CD8-positive, alpha-beta memory T cell (primary cell): ENCODE data around the gene TMEM221. TPM values are rescaled to one million over a fixed set of nuclear protein-coding genes. Genes with fewer than 3 reads are reported as not detected.

ENCODE experiments used
- CTCF ChIA-PET: fragments of 350-600 bp; sonication (Branson Sonifier 250); formaldehyde crosslinking; loops from one replicate; lab custom pipeline; 2021; ENCODE audit warnings: antibody characterized with exemption; lab: Charles Lee
- POLR2A ChIA-PET: fragments of 350-600 bp; sonication (Branson Sonifier 250); formaldehyde crosslinking; loops from one replicate; lab custom pipeline; 2021; ENCODE audit warnings: antibody characterized with exemption; lab: Charles Lee
- DNase-seq, 5 donors: peaks; one replicate each; pipeline versions ENCODE4 v3.0.0 to v3.0.0-alpha.2; 2020 to 2022; ENCODE audit warnings: mixed read lengths in 1 of 5
- H3K27ac ChIP-seq: one replicate; pipeline ENCODE4 v1.7.0; 2013; ENCODE audit warnings: low read depth, mild to moderate bottlenecking, low read length, moderate library complexity
- H3K27me3 ChIP-seq: 2 replicates; pipeline ENCODE4 v1.7.0; 2013; ENCODE audit warnings: low read length, mild to moderate bottlenecking; ENCODE audit not compliant: insufficient read depth, poor library complexity, severe bottlenecking
- H3K36me3 ChIP-seq: 2 replicates; pipeline ENCODE4 v1.7.0; 2013; ENCODE audit warnings: mild to moderate bottlenecking, low read length, moderate library complexity; ENCODE audit not compliant: insufficient read depth
- H3K4me1 ChIP-seq: 2 replicates; pipeline ENCODE4 v1.7.0; 2013; ENCODE audit warnings: mild to moderate bottlenecking, low read length, moderate library complexity; ENCODE audit not compliant: insufficient read depth
- H3K4me3 ChIP-seq: 2 replicates; pipeline ENCODE4 v1.7.0; 2013; ENCODE audit warnings: mild to moderate bottlenecking, low read length
- H3K9me3 ChIP-seq: 2 replicates; pipeline ENCODE4 v1.7.0; 2013; ENCODE audit warnings: mild to moderate bottlenecking, low read length
- H3K27ac Mint-ChIP-seq, 8 donors: one replicate each; pipeline ENCODE4 v1.8.0; 2020 to 2021; ENCODE audit warnings: mixed read lengths in 8 of 8, mild to moderate bottlenecking in 6 of 8, inconsistent platforms in 3 of 8, moderate library complexity in 3 of 8
- H3K27me3 Mint-ChIP-seq, 2 donors: one replicate each; pipeline ENCODE4 v1.8.0; 2020 to 2021; ENCODE audit warnings: mixed read lengths in 2 of 2, mild to moderate bottlenecking in 1 of 2, moderate library complexity in 1 of 2
- H3K36me3 Mint-ChIP-seq, 3 donors: one replicate each; pipeline ENCODE4 v1.8.0; 2020 to 2021; ENCODE audit warnings: mixed read lengths in 3 of 3, inconsistent platforms in 1 of 3, mild to moderate bottlenecking in 1 of 3
- H3K4me1 Mint-ChIP-seq, 3 donors: one replicate each; pipeline ENCODE4 v1.8.0; 2020 to 2021; ENCODE audit warnings: mixed read lengths in 3 of 3, inconsistent platforms in 1 of 3, mild to moderate bottlenecking in 1 of 3
- H3K4me3 Mint-ChIP-seq, 7 donors: one replicate each; pipeline ENCODE4 v1.8.0; 2020 to 2021; ENCODE audit warnings: mixed read lengths in 7 of 7, mild to moderate bottlenecking in 6 of 7, moderate library complexity in 4 of 7, inconsistent platforms in 2 of 7
- H3K9me3 Mint-ChIP-seq, 5 donors: one replicate each; pipeline ENCODE4 v1.8.0; 2020 to 2022; ENCODE audit warnings: mixed read lengths in 5 of 5, mild to moderate bottlenecking in 3 of 5, moderate library complexity in 2 of 5, inconsistent platforms in 1 of 5
- polyA plus RNA-seq: library from polyadenylated mRNA; unstranded; fragments of 300-500 nt; fragmentation: Illumina TruSeq; gene quantifications from one replicate; pipeline ENCODE4 v1.2.3, GENCODE V29; 2021
- total RNA-seq, 2 experiments: library from RNA; stranded (reverse); gene quantifications; one replicate each; pipeline ENCODE4 v1.2.3, GENCODE V29; 2021

TMEM221 gene
- total and polyA plus RNA-seq, 3 experiments from 2014 or later, result not detected

GRCh38 chr19:17419154-17419620 is 29.3 kb downstream of the TMEM221 start:
- H3K36me3 ChIP-seq, result no peaks in the 10 kb centered on the region
- no peak for DNase-seq
- Mint-ChIP-seq H3K9me3 (no peaks in the 10 kb centered on the region), H3K4me1 (peaks cover 14 to 20% (median 18%) of the 10 kb centered on the region in 3 donors), H3K27ac (peak overlapping the region; percentile 88 to 98 (median 92)), H3K4me3 (peak overlapping the region; percentile 89 to 97 (median 92)), H3K36me3 (peaks cover 0 to 36% (median 1%) of the 10 kb centered on the region in 3 donors), H3K27me3 (no peaks in the 10 kb centered on the region)
- H3K27me3 ChIP-seq, result no peaks in the 10 kb centered on the region
- ChIA-PET CTCF (interaction anchor here (1.0 to 1.4 kb wide), 4 partner anchors 10 to 18 kb away, joined by 3 to 11 read pairs (median 3); partner anchors contain the start of gene BST2), POLR2A (interaction anchor here (0.5 to 1.8 kb wide), 6 partner anchors 13 to 193 kb away, joined by 3 to 25 read pairs (median 5); partner anchors contain the start of genes BST2, DDA1 and OCEL1)
- peaks cover 15% of the 10 kb centered on the region for H3K4me1 ChIP-seq
- H3K4me3 ChIP-seq, result peak overlapping the region; percentile 78
- no peaks in the 10 kb centered on the region for H3K9me3 ChIP-seq
- H3K27ac ChIP-seq, result peak overlapping the region; percentile 57

DNA sequence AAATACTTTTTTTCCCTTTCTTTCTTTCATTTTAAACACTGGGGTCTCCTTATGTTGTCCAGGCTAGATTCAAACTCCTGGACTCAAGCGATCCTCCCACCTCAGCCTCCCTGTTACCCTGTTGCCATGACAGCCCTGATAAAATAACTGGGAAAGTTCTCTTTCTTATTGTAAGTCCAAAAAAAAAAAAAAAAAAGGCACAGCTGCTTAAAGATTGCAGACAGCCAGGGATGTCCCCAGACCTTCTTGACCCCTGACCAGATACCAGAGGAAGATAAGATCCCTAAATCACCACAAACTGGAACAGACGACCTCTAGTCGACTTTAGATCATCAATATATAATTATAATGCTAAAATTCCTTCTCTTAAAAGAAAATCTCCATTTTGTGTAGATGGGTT is 29.8 kb downstream of the TMEM221 start:
- H3K4me3 Mint-ChIP-seq, result peak overlapping the region; percentile 27 to 94 (median 92)
- peaks cover 14 to 20% (median 18%) of the 10 kb centered on the region in 3 donors for H3K4me1 Mint-ChIP-seq
- no peaks in the 10 kb centered on the region for H3K9me3 ChIP-seq
- peak overlapping the region; percentile 78 for H3K4me3 ChIP-seq
- peak overlapping the region; percentile 57 for H3K27ac ChIP-seq
- no peaks in the 10 kb centered on the region for H3K27me3 Mint-ChIP-seq
- peak overlapping the region in 5 of 8 donors; percentile 88 to 96 (median 94) for H3K27ac Mint-ChIP-seq
- DNase-seq, result no peak
- H3K36me3 Mint-ChIP-seq, result peaks cover 0 to 37% (median 1%) of the 10 kb centered on the region in 3 donors
- no peaks in the 10 kb centered on the region for H3K9me3 Mint-ChIP-seq
- peaks cover 2% of the 10 kb centered on the region for H3K36me3 ChIP-seq
- ChIA-PET POLR2A (interaction anchor here (1.5 to 1.8 kb wide), 2 partner anchors 13 to 110 kb away, joined by 5 to 25 read pairs; partner anchors contain the start of genes BST2 and DDA1), CTCF (interaction anchor here (1.0 to 1.4 kb wide), 2 partner anchors 10 to 12 kb away, joined by 3 to 11 read pairs; partner anchors contain the start of gene BST2)
- peaks cover 15% of the 10 kb centered on the region for H3K4me1 ChIP-seq
- H3K27me3 ChIP-seq, result no peaks in the 10 kb centered on the region

DNA sequence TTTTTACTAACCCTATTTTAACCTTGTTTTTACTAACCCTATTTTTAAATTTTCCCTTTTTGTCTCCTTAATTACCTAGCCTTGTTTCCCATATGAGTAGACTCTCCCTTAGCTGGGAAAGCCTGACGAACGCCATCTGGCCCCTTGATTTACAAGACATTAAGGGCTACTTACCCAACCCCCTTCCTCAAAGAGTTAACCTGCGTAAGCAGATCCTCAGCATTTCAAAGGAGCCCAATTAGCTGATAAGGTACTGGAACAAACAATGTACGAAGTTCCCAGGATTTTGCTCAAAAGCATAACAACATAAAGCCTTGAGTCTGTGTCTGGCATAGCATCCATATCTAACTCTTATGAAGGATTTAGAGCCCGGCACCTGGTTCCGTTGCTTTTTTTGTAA is 33.3 kb downstream of the TMEM221 start:
- H3K36me3 Mint-ChIP-seq, result peaks cover 0 to 46% (median 4%) of the 10 kb centered on the region in 3 donors
- peak overlapping the region in 3 of 8 donors; percentile 29 to 71 (median 43) for H3K27ac Mint-ChIP-seq
- H3K36me3 ChIP-seq, result peaks cover 15% of the 10 kb centered on the region
- H3K27me3 Mint-ChIP-seq, result no peaks in the 10 kb centered on the region
- H3K4me1 Mint-ChIP-seq, result peaks cover 11 to 15% (median 11%) of the 10 kb centered on the region in 3 donors
- no peak overlapping the region for H3K4me3 Mint-ChIP-seq
- H3K27ac ChIP-seq, result no peak overlapping the region
- CTCF ChIA-PET, result no interaction called here
- no peaks in the 10 kb centered on the region for H3K27me3 ChIP-seq
- H3K4me3 ChIP-seq, result no peak overlapping the region
- DNase-seq, result no peak
- H3K9me3 Mint-ChIP-seq, result no peaks in the 10 kb centered on the region
- H3K4me1 ChIP-seq, result peaks cover 7% of the 10 kb centered on the region
- no peaks in the 10 kb centered on the region for H3K9me3 ChIP-seq
- POLR2A ChIA-PET, result interaction anchor here (0.7 kb wide), 1 partner anchor 11 kb away, joined by 3 read pairs; no protein-coding TSS in a partner anchor

DNA sequence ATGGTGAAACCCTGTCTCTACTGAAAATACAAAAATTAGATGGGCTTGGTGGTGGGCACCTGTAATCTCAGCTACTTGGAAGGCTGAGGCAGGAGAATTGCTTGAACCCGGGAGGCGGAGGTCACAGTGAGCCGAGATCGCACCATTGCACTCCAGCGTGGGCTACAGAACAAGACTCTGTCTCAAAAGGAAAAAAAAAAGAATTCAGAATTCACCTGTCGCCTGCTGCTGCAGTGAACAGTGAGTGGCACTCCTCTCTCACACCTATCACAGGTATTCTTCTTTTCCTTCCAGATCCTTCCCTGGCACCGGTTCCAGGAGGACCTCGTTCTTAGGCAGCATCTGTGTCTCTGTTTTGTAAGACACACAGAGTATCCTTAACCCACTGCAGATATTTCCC is 34.4 kb downstream of the TMEM221 start:
- DNase-seq, result no peak
- Mint-ChIP-seq H3K27me3 (no peaks in the 10 kb centered on the region), H3K4me1 (peaks cover 4 to 8% (median 5%) of the 10 kb centered on the region in 3 donors), H3K9me3 (no peaks in the 10 kb centered on the region), H3K4me3 (no peak overlapping the region), H3K36me3 (peaks cover 0 to 44% (median 4%) of the 10 kb centered on the region in 3 donors), H3K27ac (no peak overlapping the region)
- Histone ChIP-seq H3K36me3 (peaks cover 15% of the 10 kb centered on the region), H3K9me3 (no peaks in the 10 kb centered on the region), H3K4me1 (peaks cover 3% of the 10 kb centered on the region), H3K27me3 (no peaks in the 10 kb centered on the region), H3K27ac (no peak overlapping the region), H3K4me3 (no peak overlapping the region)
- CTCF ChIA-PET, result interaction anchor here (1.4 kb wide), 1 partner anchor 24 kb away, joined by 3 read pairs; no protein-coding TSS in a partner anchor
- POLR2A ChIA-PET, result no interaction called here

DNA sequence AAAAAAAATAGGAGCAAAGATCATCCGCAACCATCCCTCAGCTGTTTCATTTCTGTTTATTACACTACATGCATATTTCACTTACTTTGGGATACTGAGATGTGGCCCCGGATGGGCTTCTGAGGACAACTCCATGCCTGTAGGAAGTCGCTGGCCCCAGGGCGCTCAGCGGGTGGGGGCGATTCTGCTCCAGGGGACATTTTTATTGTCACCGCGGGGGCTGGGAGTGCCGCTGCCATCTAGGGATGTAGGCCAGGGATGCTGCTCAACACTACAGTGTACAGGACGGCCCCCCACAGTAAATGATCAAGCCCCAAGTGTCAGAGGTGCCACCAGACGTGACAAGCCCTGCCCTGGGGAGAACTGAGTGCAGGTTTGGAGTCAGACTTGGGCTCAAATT is 36.7 kb downstream of the TMEM221 start:
- H3K27ac ChIP-seq, result no peak overlapping the region
- H3K36me3 Mint-ChIP-seq, result peaks cover 0 to 45% (median 3%) of the 10 kb centered on the region in 3 donors
- ChIA-PET POLR2A (no interaction called here), CTCF (no interaction called here)
- no peaks in the 10 kb centered on the region for H3K27me3 ChIP-seq
- no peaks in the 10 kb centered on the region for H3K9me3 Mint-ChIP-seq
- peaks cover 14 to 17% (median 17%) of the 10 kb centered on the region in 3 donors for H3K4me1 Mint-ChIP-seq
- H3K36me3 ChIP-seq, result peaks cover 15% of the 10 kb centered on the region
- peak overlapping the region in 1 of 7 donors; percentile 37 for H3K4me3 Mint-ChIP-seq
- no peaks in the 10 kb centered on the region for H3K4me1 ChIP-seq
- H3K27ac Mint-ChIP-seq, result peak overlapping the region in 2 of 8 donors; percentile 22 to 50
- no peaks in the 10 kb centered on the region for H3K9me3 ChIP-seq
- no peak overlapping the region for H3K4me3 ChIP-seq
- H3K27me3 Mint-ChIP-seq, result no peaks in the 10 kb centered on the region
- no peak for DNase-seq

GRCh38 chr19:17409990-17410389 is 38.5 kb downstream of the TMEM221 start:
- H3K4me3 ChIP-seq, result no peak overlapping the region
- H3K9me3 ChIP-seq, result no peaks in the 10 kb centered on the region
- DNase-seq, result no peak
- no peak overlapping the region for H3K27ac ChIP-seq
- Mint-ChIP-seq H3K9me3 (no peaks in the 10 kb centered on the region), H3K4me3 (peak overlapping the region in 1 of 7 donors; percentile 15), H3K4me1 (peaks cover 19 to 32% (median 26%) of the 10 kb centered on the region in 3 donors), H3K27ac (no peak overlapping the region), H3K36me3 (peaks cover 0 to 43% (median 3%) of the 10 kb centered on the region in 3 donors), H3K27me3 (no peaks in the 10 kb centered on the region)
- H3K36me3 ChIP-seq, result peaks cover 15% of the 10 kb centered on the region
- POLR2A ChIA-PET, result no interaction called here
- H3K27me3 ChIP-seq, result no peaks in the 10 kb centered on the region
- peaks cover 5% of the 10 kb centered on the region for H3K4me1 ChIP-seq
- CTCF ChIA-PET, result no interaction called here

DNA sequence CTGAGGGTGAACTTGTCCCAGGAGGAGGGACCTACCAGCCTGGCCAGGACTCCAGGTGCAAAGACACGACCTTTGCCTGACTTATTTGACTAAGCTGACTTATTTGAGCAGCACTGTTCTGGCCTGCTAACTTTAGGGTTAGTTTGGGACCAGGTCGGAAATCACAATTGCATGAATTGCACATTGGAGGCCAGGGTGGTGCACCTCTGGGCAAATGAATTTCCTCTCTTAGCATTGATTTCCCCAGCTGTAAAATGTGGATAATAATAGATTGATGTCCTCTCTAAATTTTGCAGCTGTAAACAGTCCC is 41.6 kb downstream of the TMEM221 start:
- no peak for DNase-seq
- peak overlapping the region; percentile 86 for H3K27ac ChIP-seq
- peaks cover 17% of the 10 kb centered on the region for H3K4me1 ChIP-seq
- Mint-ChIP-seq H3K27ac (peak overlapping the region; percentile 87 to 99 (median 92)), H3K4me3 (peak overlapping the region; percentile 90 to 98 (median 95)), H3K4me1 (peaks cover 31 to 48% (median 36%) of the 10 kb centered on the region in 3 donors), H3K27me3 (no peaks in the 10 kb centered on the region), H3K36me3 (peaks cover 0 to 26% (median 0%) of the 10 kb centered on the region in 3 donors), H3K9me3 (no peaks in the 10 kb centered on the region)
- no peaks in the 10 kb centered on the region for H3K27me3 ChIP-seq
- peak overlapping the region; percentile 76 for H3K4me3 ChIP-seq
- ChIA-PET POLR2A (interaction anchor here (0.6 to 2.9 kb wide), 2 partner anchors 13 to 64 kb away, joined by 7 to 25 read pairs; partner anchors contain the start of gene MVB12A), CTCF (interaction anchor here (1.3 to 3.3 kb wide), 4 partner anchors 13 to 98 kb away, joined by 4 to 21 read pairs (median 13); partner anchors contain the start of genes DDA1 and MVB12A)
- no peaks in the 10 kb centered on the region for H3K9me3 ChIP-seq
- peaks cover 6% of the 10 kb centered on the region for H3K36me3 ChIP-seq
